GM12878 (cell line): ENCODE measurements around the gene PHF14. TPM values are rescaled to one million over a fixed set of nuclear protein-coding genes. Genes with fewer than 3 reads are reported as not detected.

ENCODE experiments used
- ATAC-seq: fragments of 200-7000 bp; cut with Tn5 transposase; 3 replicates; pipeline ENCODE4 v1.9.1; 2020; ENCODE audit warnings: mild to moderate bottlenecking, moderate library complexity
- BruUV-seq: library from RNA; stranded (reverse); fragments of 400-500 nt; replicated peaks from 2 replicates; lab custom pipeline; 2021; lab: Mats Ljungman, UMichigan
- CTCF ChIA-PET: fragments of 300-600 bp; sonication (Branson Sonifier 250); formaldehyde crosslinking; extraction: SDS; loops from one replicate; lab custom pipeline; 2021; ENCODE audit warnings: inconsistent platforms; lab: Yijun Ruan, JAX
- POLR2A ChIA-PET: fragments of 350-600 bp; formaldehyde crosslinking; extraction: SDS; loops from one replicate; lab custom pipeline; 2021; ENCODE audit warnings: inconsistent platforms; lab: Charles Lee
- RAD21 ChIA-PET: fragments of 300-600 bp; sonication (Branson Sonifier 250); formaldehyde crosslinking; loops from one replicate; lab custom pipeline; 2023; ENCODE audit warnings: antibody characterized with exemption; ENCODE audit not compliant: unreplicated experiment; lab: Charles Lee
- SMC1A ChIA-PET: fragments of 300-600 bp; sonication (Branson Sonifier 250); formaldehyde crosslinking; loops from one replicate; lab custom pipeline; 2023; ENCODE audit not compliant: unreplicated experiment, uncharacterized antibody; lab: Charles Lee
- DNase-seq: peaks from one replicate; pipeline ENCODE4 v3.0.0-alpha.2; 2011; ENCODE audit warnings: low read depth, low spot score
- FAIRE-seq: peaks from 3 replicates; lab custom pipeline; 2011; peaks lifted over from hg19 to GRCh38; lab: Jason Lieb, UNC
- H2AFZ ChIP-seq: 2 replicates; pipeline ENCODE4 v1.6.0; 2011; ENCODE audit warnings: low read depth, low read length, control low read depth; ENCODE audit not compliant: control insufficient read depth
- H3K27ac ChIP-seq: 2 replicates; pipeline ENCODE4 v1.5.1; 2011; ENCODE audit warnings: control low read depth; ENCODE audit not compliant: control insufficient read depth, insufficient read depth
- H3K27me3 ChIP-seq, 2 experiments: replicated peaks in 1 of 2; 2 replicates each; pipeline versions ENCODE4 v1.6.0 to v1.6.1; 2011; ENCODE audit warnings: low read length in 1 of 2; ENCODE audit not compliant: control insufficient read depth in 2 of 2, insufficient read depth in 2 of 2
- H3K36me3 ChIP-seq, 2 experiments: 2 replicates each; pipeline ENCODE4 v1.5.1; 2011; ENCODE audit warnings: low read length in 1 of 2; ENCODE audit not compliant: control insufficient read depth in 2 of 2, insufficient read depth in 2 of 2
- H3K4me1 ChIP-seq: 2 replicates; pipeline ENCODE4 v1.6.1; 2011; ENCODE audit warnings: mild to moderate bottlenecking, low read length, moderate library complexity, mixed read lengths; ENCODE audit not compliant: control insufficient read depth, insufficient read depth
- H3K4me2 ChIP-seq: 2 replicates; pipeline ENCODE4 v1.6.0; 2011; ENCODE audit warnings: control low read depth; ENCODE audit not compliant: control insufficient read depth, insufficient read depth
- H3K4me3 ChIP-seq: fragments of 200-600 bp; sonication (generic); 2 replicates; pipeline ENCODE4 v1.5.1; 2016
- H3K79me2 ChIP-seq: 2 replicates; pipeline ENCODE4 v1.6.0; 2011; ENCODE audit warnings: low read length; ENCODE audit not compliant: control insufficient read depth, insufficient read depth
- H3K9ac ChIP-seq: 2 replicates; pipeline ENCODE4 v1.8.0; 2011; ENCODE audit warnings: low read length, control low read depth, mixed read lengths; ENCODE audit not compliant: control insufficient read depth, insufficient read depth
- H3K9me3 ChIP-seq: replicated peaks from 3 replicates; pipeline ENCODE4 v1.5.1; 2011; ENCODE audit warnings: mild to moderate bottlenecking, low read length; ENCODE audit not compliant: control insufficient read depth, insufficient read depth
- H4K20me1 ChIP-seq: 2 replicates; pipeline ENCODE4 v1.6.0; 2011; ENCODE audit not compliant: control insufficient read depth, insufficient read depth
- BHLHE40 ChIP-seq, 2 experiments: fragments of 450-650 bp in 1 of 2; IDR thresholded peaks; 2 replicates each; pipeline ENCODE4 v1.6.1; 2011 to 2017; ENCODE audit warnings: low read depth in 2 of 2, borderline replicate concordance in 1 of 2, improper control_type of control experiment in 1 of 2, low read length in 1 of 2, mild to moderate bottlenecking in 1 of 2
- CTCF ChIP-seq, 3 experiments: IDR thresholded peaks in 2 of 3; conservative IDR thresholded peaks in 1 of 3; 2 replicates each; pipeline ENCODE4 v1.5.1; 2011; ENCODE audit warnings: low read depth in 3 of 3, low read length in 3 of 3, mild to moderate bottlenecking in 3 of 3, control low read depth in 2 of 3, moderate library complexity in 2 of 3, inconsistent platforms in 1 of 3, mixed read lengths in 1 of 3; ENCODE audit not compliant: control insufficient read depth in 2 of 3, insufficient read depth in 1 of 3; ENCODE audit errors: extremely low read depth in 1 of 3
- ETV6 ChIP-seq, 2 experiments: fragments of 450-650 bp in 1 of 2; IDR thresholded peaks in 1 of 2; conservative IDR thresholded peaks in 1 of 2; 2 replicates each; pipeline ENCODE4 v1.6.1; 2014; ENCODE audit warnings: antibody characterized with exemption in 1 of 2, borderline replicate concordance in 1 of 2, low read depth in 1 of 2, mild to moderate bottlenecking in 1 of 2, moderate library complexity in 1 of 2
- IRF3 ChIP-seq: fragments of 450-650 bp; IDR thresholded peaks from 2 replicates; pipeline ENCODE4 v1.6.1; 2014; ENCODE audit warnings: mild to moderate bottlenecking
- LARP7 ChIP-seq: fragments of 450-650 bp; IDR thresholded peaks from 2 replicates; pipeline ENCODE4 v1.6.1; 2017; ENCODE audit warnings: mild to moderate bottlenecking
- MLLT1 ChIP-seq: fragments of 450-650 bp; IDR thresholded peaks from 2 replicates; pipeline ENCODE4 v1.6.1; 2016; ENCODE audit warnings: mild to moderate bottlenecking
- NFYA ChIP-seq: IDR thresholded peaks from 2 replicates; pipeline ENCODE4 v1.6.1; 2011; ENCODE audit warnings: low read depth, mild to moderate bottlenecking, low read length, improper control_type of control experiment, borderline replicate concordance
- RCOR1 ChIP-seq: conservative IDR thresholded peaks from 2 replicates; pipeline ENCODE4 v1.6.1; 2012; ENCODE audit warnings: low read depth, low read length, improper control_type of control experiment
- SMAD5 ChIP-seq: IDR thresholded peaks from 2 replicates; pipeline ENCODE4 v1.6.1; 2016; ENCODE audit warnings: antibody characterized with exemption, low read depth
- SPI1 ChIP-seq: IDR thresholded peaks from 2 replicates; pipeline ENCODE4 v1.6.1; 2011; ENCODE audit warnings: low read depth, mild to moderate bottlenecking, low read length, moderate library complexity, borderline replicate concordance; ENCODE audit not compliant: insufficient read depth
- ZNF384 ChIP-seq: IDR thresholded peaks from 2 replicates; pipeline ENCODE4 v1.6.1; 2012; ENCODE audit warnings: low read depth, mild to moderate bottlenecking, low read length, improper control_type of control experiment, borderline replicate concordance
- WGBS: methylation state at CpG from one replicate; pipeline ENCODE4 v1.1.6; 2016; ENCODE audit warnings: low lambda C conversion rate; ENCODE audit not compliant: insufficient replicate concordance, insufficient coverage; ENCODE audit errors: missing lambda C conversion rate; 5-methylcytosine and 5-hydroxymethylcytosine counted together
- in situ Hi-C: fragments of 300-500 bp; cut with MboI; formaldehyde crosslinking; loops from 9 replicates; pipeline ENCODE4 v1.14.3; 2018; ENCODE audit warnings: mixed read lengths
- intact Hi-C: fragments of 100-400 bp; cut with micrococcal nuclease; formaldehyde crosslinking; loops from one replicate; pipeline ENCODE4 v1.14.2; 2022; ENCODE audit not compliant: unreplicated experiment
- polyA plus RNA-seq, 11 experiments: library from polyadenylated mRNA; depleted of rRNA in 4 of 11; unstranded in 6 of 11; stranded (reverse) in 5 of 11; fragments of >200 nt; fragmentation: Nextera tagmentation in 4 of 11; fragmentation: Illumina TruSeq in 1 of 11; extraction: Ambion mirVana in 4 of 11; extraction: Trizol in 1 of 11; gene quantifications; 1 replicate in 1 of 11; 2 replicates in 10 of 11; pipeline versions ENCODE4 v1.2.1 to v1.2.3, GENCODE V29; 2011 to 2016; ENCODE audit warnings: inconsistent platforms in 2 of 11, missing spikeins in 2 of 11, low read depth in 1 of 11
- total RNA-seq, 4 experiments: library from RNA; depleted of rRNA in 3 of 4; stranded (reverse); fragments of >200 nt in 3 of 4; fragmentation: Illumina TruSeq in 1 of 4; extraction: Trizol in 1 of 4; gene quantifications; 2 replicates each; pipeline versions ENCODE4 v1.2.1 to v1.2.3, GENCODE V29; 2013 to 2021

The PHF14 gene
- total and polyA plus RNA-seq, 10 of the 15 experiments (the other 5 are each of a cell fraction or from before 2014, with no cell fraction given) = 21.3 to 47.1 (median 29.9) TPM

- WGBS = 24% methylated on average over 2 of the region's 2 CpGs
- no peak overlapping the region for H3K9ac ChIP-seq
- SMC1A ChIA-PET = interaction anchor here (0.7 kb wide), 1 partner anchor 9 kb away, joined by 4 read pairs; no protein-coding TSS in a partner anchor
- no peaks in the 10 kb centered on the region for H3K4me1 ChIP-seq
- CTCF ChIA-PET = interaction anchor here (2.2 kb wide), 1 partner anchor 18 kb away, joined by 8 read pairs; no protein-coding TSS in a partner anchor
- POLR2A ChIA-PET = no interaction called here
- FAIRE-seq (no peak), ATAC-seq (no peak), DNase-seq (no peak)
- no peaks in the 10 kb centered on the region for H3K9me3 ChIP-seq
- H3K27ac ChIP-seq = no peak overlapping the region
- BruUV-seq = no TSS peak
- in situ Hi-C loops (no loop called here), intact Hi-C loops (no loop called here)
- H4K20me1 ChIP-seq = no peaks in the 10 kb centered on the region
- no peak for TF ChIP-seq SMAD5
- no peak for TF ChIP-seq SPI1
- no peak for TF ChIP-seq LARP7
- TF ChIP-seq IRF3 = no peak
- no peak for TF ChIP-seq RCOR1
- TF ChIP-seq CTCF (IDR thresholded peaks at IDR 0.05 in 2 of 3, conservative IDR thresholded peaks at IDR 0.05 in 1 of 3; ENCODE audit: control insufficient read depth in 2 of 3, extremely low read depth in 1 of 3, insufficient read depth in 1 of 3, low read depth in 3 of 3, low read length in 3 of 3) = no peak
- no peak for TF ChIP-seq MLLT1
- TF ChIP-seq ZNF384 = no peak
- no peak for TF ChIP-seq NFYA
- no peak for TF ChIP-seq BHLHE40 (IDR thresholded peaks at IDR 0.05; ENCODE audit: borderline replicate concordance in 1 of 2, low read depth in 2 of 2, low read length in 1 of 2)
- no peak for TF ChIP-seq ETV6 (conservative IDR thresholded peaks at IDR 0.05 in 1 of 2, IDR thresholded peaks at IDR 0.05 in 1 of 2; ENCODE audit: borderline replicate concordance in 1 of 2, low read depth in 1 of 2)
- no peaks in the 10 kb centered on the region for H3K79me2 ChIP-seq
- H3K27me3 ChIP-seq = no peaks in the 10 kb centered on the region
- RAD21 ChIA-PET = no interaction called here
- no peaks in the 10 kb centered on the region for H3K36me3 ChIP-seq
- H3K4me2 ChIP-seq = no peak overlapping the region
- H2AFZ ChIP-seq = no peak overlapping the region
- H3K4me3 ChIP-seq = no peak overlapping the region
Observed at GRCh38 chr7:11193888-11194287, 220.2 kb downstream of the PHF14 start.
